Choroid plexus epithelial cell (primary cell): Measurements from ENCODE around the gene GPHN.

Source experiments
- DNase-seq: peaks from one replicate; pipeline ENCODE4 v3.0.0-alpha.2; 2010; ENCODE audit warnings: low read depth
- H3K4me3 ChIP-seq: 2 replicates; pipeline ENCODE4 v1.5.1; 2011; ENCODE audit warnings: low read depth, mild to moderate bottlenecking, control low read depth, low read length, moderate library complexity
- CTCF ChIP-seq: conservative IDR thresholded peaks from 2 replicates; pipeline ENCODE4 v1.5.1; 2011; ENCODE audit warnings: low read depth, mild to moderate bottlenecking, control low read depth, inconsistent platforms, low read length, moderate library complexity

GPHN gene

DNA sequence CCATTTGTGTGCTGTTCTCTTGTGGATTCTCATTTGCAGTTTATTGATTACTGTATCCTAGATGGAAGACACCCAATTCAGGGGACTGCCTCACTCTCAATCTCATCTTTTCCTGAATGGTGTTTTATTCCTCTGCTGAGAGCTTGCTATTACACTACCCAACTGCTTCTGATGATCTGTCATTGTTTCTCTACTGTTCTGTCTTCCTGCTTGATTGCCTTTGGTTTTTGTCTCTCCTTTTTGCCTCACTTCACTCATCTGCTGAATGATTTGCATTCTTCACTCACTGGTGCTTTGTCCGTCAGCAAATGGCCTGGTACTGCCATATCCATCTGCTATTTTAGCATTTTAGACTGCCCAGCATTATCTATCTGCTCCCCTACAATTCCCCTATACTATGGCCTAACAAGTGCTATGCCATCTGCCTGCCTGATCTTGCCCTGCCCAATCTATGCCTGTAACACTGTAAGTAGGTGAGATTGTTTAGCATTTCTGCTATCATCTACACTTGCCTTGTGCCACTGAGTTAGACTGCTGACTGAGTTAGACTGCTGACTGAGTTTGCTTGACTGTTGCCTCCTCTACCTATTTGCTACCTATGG, 335.1 kb downstream of the GPHN start:
- no peak for TF ChIP-seq CTCF
- H3K4me3 ChIP-seq = no peak overlapping the region
- DNase-seq = no peak

GRCh38 chr14:66850258-66850888, 342.4 kb downstream of the GPHN start:
- DNase-seq = no peak
- no peak for TF ChIP-seq CTCF

GRCh38 chr14:66853311-66853710, 345.4 kb downstream of the GPHN start:
- TF ChIP-seq CTCF = no peak
- no peak for DNase-seq
- H3K4me3 ChIP-seq = no peak overlapping the region

More at GRCh38 chr14:66850258-66850888, 342.4 kb downstream of the GPHN start:
- H3K4me3 ChIP-seq = no peak overlapping the region

DNA sequence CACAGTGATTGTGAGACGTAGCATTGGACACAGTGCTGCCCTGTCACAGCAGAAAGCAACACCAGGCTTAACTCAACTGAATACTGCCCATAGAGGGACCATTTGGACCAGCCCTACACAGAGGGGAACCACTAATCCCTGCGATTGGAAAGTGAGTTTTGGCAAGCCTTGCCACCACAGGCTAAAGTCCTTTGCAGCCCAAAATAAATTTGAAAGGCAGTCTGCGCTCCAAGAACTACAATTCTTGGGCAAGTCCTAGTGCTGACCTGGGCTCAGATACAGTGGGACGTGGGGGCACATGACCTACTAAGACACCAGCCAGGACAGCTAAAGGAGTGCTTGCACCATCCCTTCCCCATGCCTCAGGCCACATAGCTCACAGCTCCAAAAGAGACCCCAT, 349.9 kb downstream of the GPHN start:
- H3K4me3 ChIP-seq = no peak overlapping the region
- DNase-seq = no peak
- TF ChIP-seq CTCF = no peak

- no peak for DNase-seq
- TF ChIP-seq CTCF = no peak
Measured at GRCh38 chr14:66859063-66859671, 351.2 kb downstream of the GPHN start.

DNA sequence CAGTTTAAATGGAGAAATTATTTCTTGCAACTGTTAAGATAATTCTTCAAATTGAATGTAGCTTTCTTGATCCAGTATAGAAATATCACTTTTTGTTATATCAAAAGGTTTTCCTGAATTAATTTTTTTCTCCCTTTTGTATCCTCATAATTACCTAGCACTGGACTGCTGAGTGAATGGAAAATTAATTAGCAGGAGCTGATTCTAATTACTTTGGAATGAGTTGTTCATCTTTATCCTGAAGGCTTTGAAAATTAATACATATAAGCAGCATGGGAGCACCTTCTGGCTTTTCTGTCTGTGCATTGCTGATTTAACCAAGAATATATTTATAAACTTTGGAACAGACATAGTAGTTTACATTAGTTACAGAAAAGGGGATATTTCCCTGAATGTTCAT, 373.6 kb downstream of the GPHN start:
- no peak overlapping the region for H3K4me3 ChIP-seq
- no peak for DNase-seq
- no peak for TF ChIP-seq CTCF

More at GRCh38 chr14:66859063-66859671, 351.2 kb downstream of the GPHN start:
- no peak overlapping the region for H3K4me3 ChIP-seq
